ENCODE results near the gene KHSRP.

DNA sequence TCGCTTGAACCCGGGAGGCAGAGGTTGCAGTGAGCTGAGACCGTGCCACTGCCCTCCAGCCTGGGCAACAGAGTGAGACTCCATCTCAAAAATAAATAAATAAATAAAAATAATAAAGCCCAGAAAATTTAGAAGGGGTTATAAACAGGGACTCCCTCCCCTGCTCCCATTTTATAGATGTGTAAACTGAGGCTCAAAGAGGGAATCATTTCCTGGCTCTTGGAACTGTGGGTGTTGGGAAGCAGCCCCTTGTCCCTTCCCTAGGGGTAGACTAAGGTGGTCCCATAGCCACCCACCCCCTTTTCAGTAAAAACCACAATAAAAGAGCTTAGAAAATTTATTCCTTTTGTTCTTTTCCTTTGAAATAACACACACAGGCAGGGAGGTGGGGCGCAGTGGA lies 15.1 kb upstream of the KHSRP start:
- TF ChIP-seq, protein P1, sequence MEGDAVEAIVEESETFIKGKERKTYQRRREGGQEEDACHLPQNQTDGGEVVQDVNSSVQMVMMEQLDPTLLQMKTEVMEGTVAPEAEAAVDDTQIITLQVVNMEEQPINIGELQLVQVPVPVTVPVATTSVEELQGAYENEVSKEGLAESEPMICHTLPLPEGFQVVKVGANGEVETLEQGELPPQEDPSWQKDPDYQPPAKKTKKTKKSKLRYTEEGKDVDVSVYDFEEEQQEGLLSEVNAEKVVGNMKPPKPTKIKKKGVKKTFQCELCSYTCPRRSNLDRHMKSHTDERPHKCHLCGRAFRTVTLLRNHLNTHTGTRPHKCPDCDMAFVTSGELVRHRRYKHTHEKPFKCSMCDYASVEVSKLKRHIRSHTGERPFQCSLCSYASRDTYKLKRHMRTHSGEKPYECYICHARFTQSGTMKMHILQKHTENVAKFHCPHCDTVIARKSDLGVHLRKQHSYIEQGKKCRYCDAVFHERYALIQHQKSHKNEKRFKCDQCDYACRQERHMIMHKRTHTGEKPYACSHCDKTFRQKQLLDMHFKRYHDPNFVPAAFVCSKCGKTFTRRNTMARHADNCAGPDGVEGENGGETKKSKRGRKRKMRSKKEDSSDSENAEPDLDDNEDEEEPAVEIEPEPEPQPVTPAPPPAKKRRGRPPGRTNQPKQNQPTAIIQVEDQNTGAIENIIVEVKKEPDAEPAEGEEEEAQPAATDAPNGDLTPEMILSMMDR (IDR thresholded peaks at IDR 0.05): no peak
- TF ChIP-seq EP300 (IDR thresholded peaks at IDR 0.05; ENCODE audit: low read depth) (no peak), POLR2AphosphoS5 (IDR thresholded peaks at IDR 0.05) (no peak)
